K562 (cell line): ENCODE results near the gene TUBB6. TPM values are rescaled to one million over a fixed set of nuclear protein-coding genes. Genes with fewer than 3 reads are reported as not detected.
A peak's percentile ranks its signal among the peaks of the same experiment; 100 is the strongest.

Experiments used
- ATAC-seq: fragments of 200-7000 bp; cut with Tn5 transposase; 3 replicates; pipeline ENCODE4 v1.9.1; 2020; ENCODE audit warnings: moderate library complexity
- BruUV-seq: library from RNA; stranded (reverse); fragments of 400-500 nt; replicated peaks from 2 replicates; lab custom pipeline; 2021; lab: Mats Ljungman, UMichigan
- CTCF ChIA-PET: fragments of 300-600 bp; formaldehyde crosslinking; extraction: SDS; loops from one replicate; lab custom pipeline; 2021; ENCODE audit warnings: low intra/inter-chr PET ratio; lab: Yijun Ruan, JAX
- POLR2A ChIA-PET: fragments of 300-600, 350-650 bp; sonication (Branson Sonifier 250); formaldehyde crosslinking; extraction: SDS; loops from one replicate; lab custom pipeline; 2021; ENCODE audit warnings: antibody characterized with exemption, inconsistent platforms; lab: Yijun Ruan, JAX
- DNase-seq, 4 experiments: peaks; one replicate each; pipeline versions ENCODE4 v3.0.0 to v3.0.0-alpha.2; 2011 to 2018; ENCODE audit warnings: low spot score in 3 of 4, mixed read lengths in 3 of 4; ENCODE audit errors: extremely low read depth in 1 of 4
- FAIRE-seq: peaks from 2 replicates; lab custom pipeline; 2011; peaks lifted over from hg19 to GRCh38; lab: Jason Lieb, UNC
- H2AFZ ChIP-seq: 2 replicates; pipeline ENCODE4 v1.6.0; 2011; ENCODE audit warnings: low read depth, low read length, control low read depth, inconsistent platforms
- H3K27ac ChIP-seq: fragments of 200-600 bp; 3 replicates; pipeline ENCODE4 v1.8.0; 2011; ENCODE audit warnings: low read depth, mild to moderate bottlenecking, control low read depth, inconsistent platforms, low read length, moderate library complexity, mixed read lengths; ENCODE audit errors: extremely low read depth
- H3K27me3 ChIP-seq, 2 experiments: fragments of 300-600 bp in 1 of 2; 2 replicates in 1 of 2; 3 replicates in 1 of 2; pipeline versions ENCODE4 v1.6.0 to v1.8.0; 2011; ENCODE audit warnings: inconsistent platforms in 2 of 2, low read length in 2 of 2, mild to moderate bottlenecking in 1 of 2, mixed read lengths in 1 of 2, moderate library complexity in 1 of 2; ENCODE audit not compliant: control insufficient read depth in 2 of 2, insufficient read depth in 2 of 2
- H3K36me3 ChIP-seq: fragments of 300-600 bp; 3 replicates; pipeline ENCODE4 v1.8.0; 2011; ENCODE audit warnings: mild to moderate bottlenecking, low read length, inconsistent platforms; ENCODE audit not compliant: control insufficient read depth, insufficient read depth
- H3K4me1 ChIP-seq, 2 experiments: fragments of 200-600 bp in 1 of 2; replicated peaks in 1 of 2; 2 replicates in 1 of 2; 3 replicates in 1 of 2; pipeline versions ENCODE4 v1.5.1 to v1.8.0; 2011; ENCODE audit warnings: inconsistent platforms in 2 of 2, low read length in 2 of 2, mild to moderate bottlenecking in 1 of 2, mixed read lengths in 1 of 2, moderate library complexity in 1 of 2; ENCODE audit not compliant: control insufficient read depth in 2 of 2, insufficient read depth in 2 of 2
- H3K4me2 ChIP-seq: 2 replicates; pipeline ENCODE4 v1.6.1; 2011; ENCODE audit warnings: low read length, control low read depth, inconsistent platforms, mixed read lengths; ENCODE audit not compliant: insufficient read depth
- H3K4me3 ChIP-seq: fragments of 200-600 bp; sonication (generic), shearing (Covaris generic); 2 replicates; pipeline ENCODE4 v1.5.1; 2016; ENCODE audit warnings: control low read depth, inconsistent platforms
- H3K79me2 ChIP-seq: fragments of 200-600 bp; 3 replicates; pipeline ENCODE4 v1.8.0; 2011; ENCODE audit warnings: low read length, inconsistent platforms; ENCODE audit not compliant: control insufficient read depth, insufficient read depth
- H3K9ac ChIP-seq, 2 experiments: 2 replicates each; pipeline versions ENCODE4 v1.6.0 to v1.6.1; 2011; ENCODE audit warnings: low read depth in 2 of 2, low read length in 2 of 2, control low read depth in 1 of 2, inconsistent platforms in 1 of 2, mild to moderate bottlenecking in 1 of 2, mixed read lengths in 1 of 2; ENCODE audit not compliant: insufficient read depth in 1 of 2
- H3K9me1 ChIP-seq: one replicate; pipeline ENCODE4 v1.6.0; 2011; ENCODE audit warnings: inconsistent platforms, mild to moderate bottlenecking, low read length, moderate library complexity; ENCODE audit not compliant: control insufficient read depth, insufficient read depth
- H3K9me3 ChIP-seq: replicated peaks from 2 replicates; pipeline ENCODE4 v1.5.1; 2011; ENCODE audit warnings: low read depth, low read length, inconsistent platforms; ENCODE audit not compliant: control insufficient read depth, insufficient read depth
- H4K20me1 ChIP-seq: replicated peaks from 2 replicates; pipeline ENCODE4 v1.6.1; 2011; ENCODE audit warnings: low read length, inconsistent platforms, mixed read lengths; ENCODE audit not compliant: control insufficient read depth, insufficient read depth
- ATF7 ChIP-seq: fragments of 450-650 bp; IDR thresholded peaks from 2 replicates; pipeline ENCODE4 v1.7.1; 2014; ENCODE audit warnings: mild to moderate bottlenecking, moderate library complexity
- MTF1 ChIP-seq: fragments of 250-450 bp; sonication (Bioruptor Pico); IDR thresholded peaks from 2 replicates; pipeline ENCODE4 v1.9.0; 2021; ENCODE audit warnings: moderate library complexity, mild to moderate bottlenecking, inconsistent platforms, borderline replicate concordance
- MXI1 ChIP-seq: IDR thresholded peaks from 2 replicates; pipeline ENCODE4 v1.6.1; 2011; ENCODE audit warnings: low read depth, mild to moderate bottlenecking, improper control_type of control experiment, low read length
- NR2F6 ChIP-seq: fragments of 450-650 bp; formaldehyde crosslinking; IDR thresholded peaks from 2 replicates; pipeline ENCODE4 v1.4.0; 2020; ENCODE audit warnings: mild to moderate bottlenecking
- RBM39 ChIP-seq: fragments of 200-400 bp; formaldehyde crosslinking; optimal IDR thresholded peaks from 2 replicates; pipeline ENCODE3; 2018; ENCODE audit warnings: low read depth, low read length
- SPI1 ChIP-seq: IDR thresholded peaks from 2 replicates; pipeline ENCODE4 v1.6.1; 2011; ENCODE audit warnings: low read depth, low read length, control low read depth, borderline replicate concordance
- TAF1 ChIP-seq: IDR thresholded peaks from 2 replicates; pipeline ENCODE4 v1.6.1; 2011; ENCODE audit warnings: mild to moderate bottlenecking, low read length, moderate library complexity; ENCODE audit not compliant: insufficient read depth, control insufficient read depth, severe bottlenecking; ENCODE audit errors: extremely low read depth
- ZBTB17 ChIP-seq: fragments of 450-650 bp; formaldehyde crosslinking; IDR thresholded peaks from 2 replicates; pipeline ENCODE4 v1.4.0; 2020; ENCODE audit warnings: mild to moderate bottlenecking
- ZNF583 ChIP-seq: fragments of 250-450 bp; sonication (Bioruptor Pico); IDR thresholded peaks from 2 replicates; pipeline ENCODE4 v1.4.0; 2020
- ZNF77 ChIP-seq: fragments of 250-450 bp; sonication (Bioruptor Pico); IDR thresholded peaks from 2 replicates; pipeline ENCODE4 v1.5.0; 2020
- WGBS: fragments of 100-300 bp; shearing (Covaris generic); methylation state at CpG from one replicate; pipeline ENCODE4 v1.1.6; 2016; ENCODE audit warnings: low coverage, mixed read lengths; ENCODE audit not compliant: insufficient coverage; ENCODE audit errors: missing lambda C conversion rate; 5-methylcytosine and 5-hydroxymethylcytosine counted together
- in situ Hi-C: fragments of 300-500 bp; cut with MboI; formaldehyde crosslinking; loops from 4 replicates; pipeline ENCODE4 v1.15.0; 2018; ENCODE audit warnings: inconsistent platforms, mixed read lengths
- intact Hi-C: fragments of 100-400 bp; cut with micrococcal nuclease; formaldehyde crosslinking; loops from 2 replicates; pipeline ENCODE4 v1.14.2; 2022
- polyA plus RNA-seq, 8 experiments: library from polyadenylated mRNA; depleted of rRNA in 4 of 8; stranded (reverse) in 5 of 8; unstranded in 3 of 8; fragments of >200 nt; fragmentation: Nextera tagmentation in 2 of 8; fragmentation: Illumina TruSeq in 1 of 8; extraction: Ambion mirVana in 2 of 8; extraction: Trizol in 1 of 8; gene quantifications; 2 replicates each; pipeline versions ENCODE4 v1.2.1 to v1.2.3, GENCODE V29; 2011 to 2014; ENCODE audit warnings: inconsistent platforms in 1 of 8, missing spikeins in 1 of 8
- total RNA-seq, 7 experiments: library from RNA; depleted of rRNA in 6 of 7; stranded (reverse); fragments of >200 nt in 6 of 7; fragmentation: Illumina TruSeq in 2 of 7; extraction: Trizol in 2 of 7; gene quantifications; 2 replicates each; pipeline versions ENCODE4 v1.2.1 to v1.2.3, GENCODE V29; 2011 to 2021; ENCODE audit warnings: low replicate concordance in 1 of 7
- TF ChIP-seq, protein P1 (sequence below): fragments of 150-350 bp; conservative IDR thresholded peaks from 2 replicates; pipeline ENCODE4 v1.6.1; 2014; ENCODE audit warnings: low read length
- TF ChIP-seq, protein P2 (sequence below): fragments of 250-450 bp; sonication (Bioruptor Pico); IDR thresholded peaks from 2 replicates; pipeline ENCODE4 v1.8.0; 2021; ENCODE audit warnings: mild to moderate bottlenecking, moderate library complexity
- TF ChIP-seq, protein P3 (sequence below): fragments of 250-450 bp; sonication (Bioruptor Pico); IDR thresholded peaks from 2 replicates; pipeline ENCODE4 v1.5.0; 2021
- TF ChIP-seq, protein P4 (sequence below): fragments of 450-650 bp; formaldehyde crosslinking; IDR thresholded peaks from 2 replicates; pipeline ENCODE4 v1.4.0; 2020; ENCODE audit warnings: mild to moderate bottlenecking, moderate library complexity

Gene TUBB6
- total and polyA plus RNA-seq, 9 of the 15 experiments (the other 6 are each of a cell fraction or from before 2014, with no cell fraction given) = 43.9 to 404 (median 81.1) TPM

DNA sequence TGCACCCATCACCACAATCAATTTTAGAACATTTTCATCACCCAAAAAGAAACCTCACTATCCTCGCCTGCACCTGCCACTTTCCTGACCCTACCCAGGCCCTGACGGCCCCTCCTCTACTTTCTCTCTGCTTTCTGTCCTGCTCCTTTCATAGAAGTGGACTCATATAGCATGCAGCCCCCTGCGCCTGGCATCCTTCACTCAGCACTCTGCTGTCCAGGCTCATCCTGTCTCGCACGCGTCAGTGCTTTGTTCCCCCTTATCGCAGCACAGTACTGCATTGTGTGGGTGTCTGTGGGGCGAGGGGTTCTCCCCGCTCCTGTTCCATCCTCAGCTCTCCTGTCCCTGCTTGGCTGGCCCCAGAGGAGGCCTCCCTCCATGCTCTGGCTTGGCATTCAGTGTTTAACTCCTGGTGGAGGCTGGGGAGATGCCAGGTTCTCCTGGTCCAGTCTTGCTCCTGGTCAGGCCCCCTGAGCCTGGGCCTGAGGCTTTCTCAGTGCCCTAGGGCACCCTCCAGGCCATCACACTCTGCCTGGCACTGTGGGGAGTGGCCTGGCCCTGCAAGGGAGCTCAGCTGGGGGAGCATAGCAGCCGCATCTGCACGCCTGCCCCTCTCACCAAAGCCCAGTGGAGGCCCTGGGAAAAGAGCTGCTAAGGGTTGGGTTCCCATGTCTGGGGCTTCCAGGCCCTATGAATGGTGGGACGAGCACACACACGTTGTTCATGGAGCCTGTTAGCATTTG, 6.6 kb upstream of the TUBB6 start:
- Histone ChIP-seq H3K4me1 (peaks cover 49 to 52% of the 10 kb centered on the region in 2 experiments), H2AFZ (peak overlapping the region; percentile 99), H3K4me2 (no peak overlapping the region; the same call in 1 of the 2 replicates), H4K20me1 (no peaks in the 10 kb centered on the region), H3K27me3 (no peaks in the 10 kb centered on the region), H3K9ac (peak overlapping the region in 1 of 2 experiments; percentile 48; a peak in 2 of 4 replicates), H3K9me1 (peaks cover 4% of the 10 kb centered on the region), H3K36me3 (no peaks in the 10 kb centered on the region), H3K4me3 (no peak overlapping the region), H3K79me2 (no peaks in the 10 kb centered on the region), H3K9me3 (no peaks in the 10 kb centered on the region), H3K27ac (no peak overlapping the region; the same call in 2 of the 3 replicates)
- POLR2A ChIA-PET = interaction anchor here (0.7 to 2.1 kb wide), 4 partner anchors 9 to 23 kb away, joined by 3 to 13 read pairs (median 4); no protein-coding TSS in a partner anchor
- no peak for FAIRE-seq
- BruUV-seq = no TSS peak
- intact Hi-C loops (loop anchor here (2.0 to 5.0 kb wide), 2 partner anchors 13 to 76 kb away; partner anchors contain the start of gene AFG3L2), in situ Hi-C loops (no loop called here)
- no peak for DNase-seq
- no peak for ATAC-seq
- WGBS = 78% methylated on average over 12 of the region's 13 CpGs
- CTCF ChIA-PET = no interaction called here
- no peak for TF ChIP-seq SPI1
- TF ChIP-seq ATF7 = no peak
- no peak for TF ChIP-seq RBM39
- TF ChIP-seq MTF1 (CRISPR knock-in tag) = no peak
- no peak for TF ChIP-seq MXI1
- no peak for TF ChIP-seq ZNF583 (CRISPR knock-in tag)
- TF ChIP-seq, protein P1, sequence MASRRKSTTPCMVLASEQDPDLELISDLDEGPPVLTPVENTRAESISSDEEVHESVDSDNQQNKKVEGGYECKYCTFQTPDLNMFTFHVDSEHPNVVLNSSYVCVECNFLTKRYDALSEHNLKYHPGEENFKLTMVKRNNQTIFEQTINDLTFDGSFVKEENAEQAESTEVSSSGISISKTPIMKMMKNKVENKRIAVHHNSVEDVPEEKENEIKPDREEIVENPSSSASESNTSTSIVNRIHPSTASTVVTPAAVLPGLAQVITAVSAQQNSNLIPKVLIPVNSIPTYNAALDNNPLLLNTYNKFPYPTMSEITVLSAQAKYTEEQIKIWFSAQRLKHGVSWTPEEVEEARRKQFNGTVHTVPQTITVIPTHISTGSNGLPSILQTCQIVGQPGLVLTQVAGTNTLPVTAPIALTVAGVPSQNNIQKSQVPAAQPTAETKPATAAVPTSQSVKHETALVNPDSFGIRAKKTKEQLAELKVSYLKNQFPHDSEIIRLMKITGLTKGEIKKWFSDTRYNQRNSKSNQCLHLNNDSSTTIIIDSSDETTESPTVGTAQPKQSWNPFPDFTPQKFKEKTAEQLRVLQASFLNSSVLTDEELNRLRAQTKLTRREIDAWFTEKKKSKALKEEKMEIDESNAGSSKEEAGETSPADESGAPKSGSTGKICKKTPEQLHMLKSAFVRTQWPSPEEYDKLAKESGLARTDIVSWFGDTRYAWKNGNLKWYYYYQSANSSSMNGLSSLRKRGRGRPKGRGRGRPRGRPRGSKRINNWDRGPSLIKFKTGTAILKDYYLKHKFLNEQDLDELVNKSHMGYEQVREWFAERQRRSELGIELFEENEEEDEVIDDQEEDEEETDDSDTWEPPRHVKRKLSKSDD = no peak
- TF ChIP-seq TAF1 = no peak
- TF ChIP-seq NR2F6 (CRISPR knock-in tag) = no peak
- TF ChIP-seq, protein P2, sequence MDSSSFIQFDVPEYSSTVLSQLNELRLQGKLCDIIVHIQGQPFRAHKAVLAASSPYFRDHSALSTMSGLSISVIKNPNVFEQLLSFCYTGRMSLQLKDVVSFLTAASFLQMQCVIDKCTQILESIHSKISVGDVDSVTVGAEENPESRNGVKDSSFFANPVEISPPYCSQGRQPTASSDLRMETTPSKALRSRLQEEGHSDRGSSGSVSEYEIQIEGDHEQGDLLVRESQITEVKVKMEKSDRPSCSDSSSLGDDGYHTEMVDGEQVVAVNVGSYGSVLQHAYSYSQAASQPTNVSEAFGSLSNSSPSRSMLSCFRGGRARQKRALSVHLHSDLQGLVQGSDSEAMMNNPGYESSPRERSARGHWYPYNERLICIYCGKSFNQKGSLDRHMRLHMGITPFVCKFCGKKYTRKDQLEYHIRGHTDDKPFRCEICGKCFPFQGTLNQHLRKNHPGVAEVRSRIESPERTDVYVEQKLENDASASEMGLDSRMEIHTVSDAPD (CRISPR knock-in tag) = no peak
- TF ChIP-seq, protein P3, sequence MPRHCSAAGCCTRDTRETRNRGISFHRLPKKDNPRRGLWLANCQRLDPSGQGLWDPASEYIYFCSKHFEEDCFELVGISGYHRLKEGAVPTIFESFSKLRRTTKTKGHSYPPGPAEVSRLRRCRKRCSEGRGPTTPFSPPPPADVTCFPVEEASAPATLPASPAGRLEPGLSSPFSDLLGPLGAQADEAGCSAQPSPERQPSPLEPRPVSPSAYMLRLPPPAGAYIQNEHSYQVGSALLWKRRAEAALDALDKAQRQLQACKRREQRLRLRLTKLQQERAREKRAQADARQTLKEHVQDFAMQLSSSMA = no peak
- no peak for TF ChIP-seq ZNF77 (CRISPR knock-in tag)
- TF ChIP-seq, protein P4, sequence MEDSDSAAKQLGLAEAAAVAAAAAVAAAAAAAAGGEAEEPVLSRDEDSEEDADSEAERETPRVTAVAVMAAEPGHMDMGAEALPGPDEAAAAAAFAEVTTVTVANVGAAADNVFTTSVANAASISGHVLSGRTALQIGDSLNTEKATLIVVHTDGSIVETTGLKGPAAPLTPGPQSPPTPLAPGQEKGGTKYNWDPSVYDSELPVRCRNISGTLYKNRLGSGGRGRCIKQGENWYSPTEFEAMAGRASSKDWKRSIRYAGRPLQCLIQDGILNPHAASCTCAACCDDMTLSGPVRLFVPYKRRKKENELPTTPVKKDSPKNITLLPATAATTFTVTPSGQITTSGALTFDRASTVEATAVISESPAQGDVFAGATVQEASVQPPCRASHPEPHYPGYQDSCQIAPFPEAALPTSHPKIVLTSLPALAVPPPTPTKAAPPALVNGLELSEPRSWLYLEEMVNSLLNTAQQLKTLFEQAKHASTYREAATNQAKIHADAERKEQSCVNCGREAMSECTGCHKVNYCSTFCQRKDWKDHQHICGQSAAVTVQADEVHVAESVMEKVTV (CRISPR knock-in tag) = no peak
- no peak for TF ChIP-seq ZBTB17
